GM11168 (cell line): Measurements from ENCODE around the gene C17orf75.
"Not testable (repeated sequence)": the region's sequence is repeated elsewhere in the genome, so short reads cannot be mapped to it uniquely, and the experiment has no call there.

Experiments used
- in situ Hi-C: fragments of 300-500 bp; cut with MboI; formaldehyde crosslinking; loops from one replicate; pipeline ENCODE4 v1.12.0; 2022; ENCODE audit warnings: low sequenced_read_pairs; ENCODE audit not compliant: unreplicated experiment

Gene C17orf75, protein sequence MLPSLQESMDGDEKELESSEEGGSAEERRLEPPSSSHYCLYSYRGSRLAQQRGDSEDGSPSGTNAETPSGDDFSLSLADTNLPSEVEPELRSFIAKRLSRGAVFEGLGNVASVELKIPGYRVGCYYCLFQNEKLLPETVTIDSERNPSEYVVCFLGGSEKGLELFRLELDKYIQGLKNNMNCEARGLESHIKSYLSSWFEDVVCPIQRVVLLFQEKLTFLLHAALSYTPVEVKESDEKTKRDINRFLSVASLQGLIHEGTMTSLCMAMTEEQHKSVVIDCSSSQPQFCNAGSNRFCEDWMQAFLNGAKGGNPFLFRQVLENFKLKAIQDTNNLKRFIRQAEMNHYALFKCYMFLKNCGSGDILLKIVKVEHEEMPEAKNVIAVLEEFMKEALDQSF

DNA sequence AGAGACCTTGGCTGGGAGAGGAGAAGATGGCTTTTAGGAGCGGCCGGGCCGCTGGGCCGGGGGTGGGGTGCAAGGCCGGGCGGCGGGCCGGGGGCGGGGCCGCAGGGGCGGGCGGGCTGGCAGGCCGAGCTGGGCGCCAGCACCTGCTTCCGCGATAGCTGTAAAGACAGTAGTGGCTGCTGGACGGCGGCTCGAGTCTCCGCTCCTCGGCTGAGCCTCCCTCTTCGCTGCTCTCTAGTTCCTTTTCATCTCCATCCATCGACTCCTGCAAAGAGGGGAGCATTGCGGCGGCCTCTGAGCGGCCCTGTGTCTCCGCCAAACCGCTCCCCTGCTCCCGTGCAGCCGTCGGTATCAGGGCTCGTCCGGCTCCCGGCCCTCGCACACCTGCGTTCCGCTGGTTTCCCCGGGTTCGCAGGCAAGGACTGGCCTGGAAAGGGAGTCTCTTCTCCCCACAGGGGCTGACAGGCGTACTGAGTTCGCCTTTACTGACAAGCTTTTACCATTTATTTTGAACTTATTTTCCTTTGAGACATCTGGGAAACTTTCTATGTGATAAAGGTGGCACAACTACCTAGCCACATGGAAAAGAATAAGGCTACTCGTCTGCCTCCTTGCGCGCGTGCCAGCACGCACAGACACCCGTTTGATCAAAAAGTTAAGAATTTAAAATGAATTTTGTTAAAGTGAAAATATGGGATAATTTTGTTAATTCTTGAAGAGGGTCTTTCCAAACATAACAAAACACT, at the start of gene C17orf75:
Gene C17orf75, minus strand, starts transcription at position 317 of the 746 bp plus-strand sequence. Its CDS starts 34 bp downstream, at position 283.
- in situ Hi-C loops = no loop called here

DNA sequence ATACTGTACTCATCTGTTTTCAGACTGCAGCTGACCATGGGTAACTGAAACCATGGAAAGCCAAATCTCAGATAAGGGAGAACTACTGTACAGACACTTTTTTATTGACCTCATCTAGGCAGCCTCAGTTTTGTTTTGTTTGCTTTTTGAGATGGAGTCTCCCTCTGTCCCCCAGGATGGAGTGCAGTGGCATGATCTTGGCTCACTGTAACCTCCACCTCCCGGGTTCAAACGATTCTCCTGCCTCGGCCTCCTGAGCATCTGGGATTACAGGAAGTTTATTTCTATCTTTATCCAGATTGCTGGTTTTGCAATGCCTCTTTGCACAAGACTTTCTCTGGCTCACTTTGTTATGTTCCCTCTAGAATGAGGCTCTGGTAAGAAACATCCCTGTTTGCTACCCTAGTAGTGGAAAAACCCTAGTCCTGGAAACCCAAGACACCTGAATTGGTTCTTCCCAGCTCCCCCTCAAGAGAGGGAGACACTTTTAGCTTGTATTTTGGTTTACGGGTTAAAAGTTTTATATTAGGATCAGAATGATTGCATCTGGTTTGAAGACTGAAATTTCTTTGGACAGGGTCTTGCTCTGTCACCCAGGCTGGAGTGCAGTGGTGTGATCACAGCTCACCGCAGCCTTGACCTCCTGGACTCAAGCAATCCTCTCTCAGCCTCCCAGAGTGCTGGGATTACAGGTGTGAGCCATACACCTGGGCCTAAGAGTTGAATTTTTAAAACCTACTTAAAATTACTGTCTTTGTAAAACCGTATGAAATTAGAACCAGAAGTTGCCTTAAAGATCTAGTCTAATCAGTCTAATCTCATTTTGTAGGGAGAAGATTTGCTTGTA, 46.9 kb upstream of the C17orf75 start:
- in situ Hi-C loops = no loop called here

DNA sequence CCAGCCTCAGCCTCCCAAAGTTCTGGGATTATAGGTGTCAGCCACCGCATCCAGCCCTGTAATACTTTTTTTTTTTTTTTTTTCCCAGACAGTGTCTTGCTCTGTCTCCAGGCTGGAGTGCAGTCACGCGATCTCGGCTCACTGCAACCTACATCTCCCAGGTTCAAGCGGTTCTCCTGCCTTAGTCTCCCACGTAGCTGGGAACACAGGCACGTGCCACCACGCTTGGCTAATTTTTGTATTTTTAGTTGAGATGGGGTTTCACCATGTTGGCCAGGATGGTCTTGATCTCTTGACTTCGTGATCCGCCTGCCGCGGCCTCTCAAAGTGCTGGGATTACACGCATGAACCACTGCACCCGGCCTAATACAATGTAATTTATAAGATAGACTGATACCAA, 46.2 kb upstream of the C17orf75 start:
- in situ Hi-C loops = not testable (repeated sequence)

DNA sequence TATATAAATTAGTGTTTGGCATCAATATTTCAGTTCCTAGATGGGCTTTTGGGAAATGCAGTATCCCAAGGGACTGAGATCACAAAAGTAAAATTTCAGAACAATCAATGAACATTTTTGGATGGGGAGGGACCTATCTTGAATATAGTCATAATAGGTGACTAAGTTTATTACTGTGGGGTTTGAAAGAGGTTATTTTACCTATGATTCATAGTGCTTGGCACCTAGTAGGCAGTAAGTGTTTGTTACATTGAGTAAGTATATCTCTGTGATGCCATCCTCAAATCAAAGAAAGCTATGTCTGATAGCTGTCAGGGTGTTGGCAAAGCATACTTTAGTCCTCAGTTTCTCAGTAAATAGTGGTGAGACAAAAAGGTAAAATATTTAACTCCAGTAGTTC, 44.9 kb upstream of the C17orf75 start:
- in situ Hi-C loops = no loop called here

DNA sequence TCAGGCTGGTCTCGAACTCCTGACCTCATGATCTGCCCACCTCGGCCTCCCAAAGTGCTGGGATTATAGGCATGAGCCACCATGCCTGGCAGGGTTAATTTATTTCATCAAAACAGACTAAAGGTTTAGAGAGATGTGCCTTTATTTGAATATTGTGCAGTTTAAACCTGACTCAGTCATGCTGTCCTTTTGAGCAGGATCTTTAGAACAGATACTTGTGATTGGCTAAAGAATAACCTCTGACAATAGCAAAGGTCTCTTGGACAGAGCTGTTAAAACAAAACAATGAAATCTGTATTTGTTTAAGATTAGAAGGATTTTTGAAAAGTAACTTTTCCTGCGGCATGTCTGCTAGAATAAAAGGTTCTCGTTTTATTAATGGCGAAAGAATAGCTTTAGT, 44.0 kb upstream of the C17orf75 start:
- in situ Hi-C loops = no loop called here

DNA sequence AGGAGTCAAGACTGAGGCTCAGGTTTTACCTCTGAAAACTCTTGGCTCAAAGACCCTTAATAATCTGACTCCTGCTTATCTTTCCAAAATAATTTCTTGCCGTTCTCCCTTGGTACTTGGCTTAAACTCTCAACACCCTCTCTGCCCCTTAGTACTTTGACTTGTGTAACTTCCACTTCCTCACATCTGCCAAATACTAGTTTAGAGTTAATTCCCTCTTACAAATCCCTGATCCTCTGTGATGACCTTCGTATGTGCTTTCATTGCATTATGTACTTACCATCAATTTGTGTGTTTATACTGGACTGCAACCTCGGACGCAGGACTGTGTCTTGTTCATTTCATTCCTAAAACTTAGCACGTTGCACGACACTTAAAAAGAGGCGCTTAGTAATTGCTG, 43.1 kb upstream of the C17orf75 start:
- in situ Hi-C loops = no loop called here

DNA sequence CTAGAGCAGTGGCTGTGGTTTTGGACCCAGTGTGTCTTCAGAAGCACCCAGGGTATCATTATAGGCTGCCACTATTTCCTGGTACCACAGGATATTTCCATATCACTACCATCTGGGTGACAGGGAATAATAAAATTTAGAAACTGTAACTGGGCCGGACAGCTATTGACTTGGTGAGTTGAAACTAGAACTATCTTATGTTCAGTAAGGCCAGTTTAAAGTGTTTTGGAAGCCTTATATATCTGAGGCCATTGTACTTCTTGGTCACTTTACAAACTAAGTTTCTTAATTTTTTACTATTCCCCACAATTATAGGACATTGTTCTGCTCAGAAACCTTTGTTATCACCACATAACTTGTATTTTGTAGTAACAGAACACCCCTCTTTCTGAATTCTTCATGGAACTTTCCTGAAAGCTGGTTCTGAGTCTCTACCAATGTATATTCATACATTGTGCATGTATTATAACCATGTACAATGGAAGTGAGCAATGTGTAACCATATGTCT, 42.0 kb upstream of the C17orf75 start:
- in situ Hi-C loops = no loop called here

DNA sequence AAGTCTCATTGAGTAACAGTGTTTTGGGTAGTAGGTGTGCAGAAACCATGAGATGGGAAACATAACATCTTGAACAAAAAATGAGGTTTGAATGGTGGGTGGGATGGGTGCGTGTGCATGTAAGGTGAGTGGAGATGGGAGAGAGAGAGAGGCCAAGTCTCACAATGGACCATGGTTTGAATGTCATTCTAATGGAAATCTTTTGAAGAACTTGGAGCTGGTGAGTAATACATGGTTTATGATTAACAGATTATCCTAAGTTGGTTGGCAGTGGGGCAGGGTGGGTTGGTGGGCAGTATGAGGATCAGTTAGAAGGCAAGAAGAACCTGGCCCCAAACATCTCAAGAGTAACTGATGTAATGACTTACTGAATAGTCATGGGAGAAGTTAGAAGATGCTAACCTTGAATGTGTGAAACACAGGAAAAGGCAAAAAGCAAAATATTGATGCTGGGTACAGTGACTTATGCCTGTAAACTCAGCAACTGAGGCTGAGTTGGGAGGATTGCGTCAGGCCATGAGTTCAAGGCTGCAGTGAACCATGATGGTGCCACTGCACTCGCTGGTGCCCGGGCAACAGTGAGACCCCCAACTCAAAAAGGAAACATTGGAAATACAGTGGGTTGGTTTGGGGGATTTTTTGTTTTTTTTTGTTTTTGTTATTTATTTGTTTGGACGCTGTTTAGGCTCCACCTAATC, 40.7 kb upstream of the C17orf75 start:
- in situ Hi-C loops = no loop called here

DNA sequence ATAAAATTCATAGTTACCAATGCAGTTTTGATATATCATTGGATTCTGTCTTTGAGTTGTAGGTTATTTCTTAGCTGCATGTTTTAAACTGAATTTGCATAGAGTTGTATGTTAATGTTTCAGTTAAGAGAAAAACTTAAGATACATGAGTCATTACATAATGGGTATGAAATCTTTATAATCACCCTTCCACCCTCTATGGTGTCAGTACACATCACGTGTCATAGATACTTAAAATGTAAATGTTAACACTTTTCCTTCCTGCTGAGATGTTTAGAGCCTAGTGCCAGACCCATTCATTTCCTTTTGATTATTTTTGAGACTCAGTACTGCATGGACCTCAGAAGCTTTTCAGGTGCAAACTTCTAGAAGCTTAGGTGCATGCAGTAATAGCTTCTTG, 28.5 kb upstream of the C17orf75 start:
- in situ Hi-C loops = no loop called here

DNA sequence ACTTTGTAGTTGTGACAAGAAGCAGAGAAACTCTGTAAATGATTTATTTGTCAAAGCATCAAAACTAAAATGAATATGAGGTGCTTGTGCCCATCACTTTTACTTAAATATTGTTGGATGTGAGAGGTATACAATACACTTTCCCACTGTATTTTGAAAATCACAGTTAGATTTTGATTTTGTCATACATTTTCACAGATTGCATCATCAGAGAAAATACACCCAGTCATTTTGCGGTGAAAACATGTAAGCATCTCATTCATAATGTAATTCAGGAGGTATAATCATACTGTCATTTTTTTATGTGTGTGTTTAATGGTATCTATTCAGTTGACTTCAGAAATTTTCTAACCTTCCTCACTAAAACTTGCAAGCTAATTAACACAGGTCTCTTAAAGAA, 19.3 kb upstream of the C17orf75 start:
- in situ Hi-C loops = no loop called here

DNA sequence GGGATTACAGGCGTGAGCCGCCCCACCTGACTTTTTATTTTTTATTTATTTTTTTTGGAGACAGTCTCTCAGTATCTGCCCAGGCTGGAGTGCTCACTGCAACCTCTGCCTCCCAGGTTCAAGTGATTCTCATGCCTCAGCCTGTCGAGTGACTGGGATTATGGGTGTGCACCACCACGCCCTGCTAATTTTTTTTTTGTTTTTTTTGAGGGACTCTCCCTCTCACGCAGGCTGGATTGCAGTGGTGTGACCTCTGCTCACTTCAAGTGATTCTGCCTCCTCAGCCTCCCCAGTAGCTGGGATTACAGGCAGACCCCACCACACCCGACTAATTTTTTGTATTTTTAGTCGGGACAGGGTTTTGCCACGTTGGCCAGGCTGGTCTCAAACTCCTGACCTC, 15.6 kb upstream of the C17orf75 start:
- in situ Hi-C loops = no loop called here

DNA sequence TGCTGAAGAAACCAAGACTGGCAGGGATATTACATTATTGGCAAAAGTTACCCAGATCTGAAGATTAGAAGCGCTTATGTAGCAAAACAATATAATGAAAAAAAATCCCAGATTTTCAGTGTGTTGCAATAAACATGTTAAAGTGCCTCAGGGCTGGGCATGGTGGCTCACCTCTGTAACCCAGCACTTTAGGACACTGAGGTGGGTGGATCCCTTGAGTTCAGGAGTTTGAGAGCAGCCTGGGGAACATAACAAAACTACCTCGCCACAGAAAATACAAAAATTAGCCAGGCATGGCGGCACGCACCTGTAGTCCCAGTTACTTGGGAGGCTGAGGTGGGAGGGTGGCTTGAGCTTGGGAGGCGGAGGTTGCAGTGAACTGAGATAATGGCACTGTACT, 14.8 kb upstream of the C17orf75 start:
- in situ Hi-C loops = no loop called here

DNA sequence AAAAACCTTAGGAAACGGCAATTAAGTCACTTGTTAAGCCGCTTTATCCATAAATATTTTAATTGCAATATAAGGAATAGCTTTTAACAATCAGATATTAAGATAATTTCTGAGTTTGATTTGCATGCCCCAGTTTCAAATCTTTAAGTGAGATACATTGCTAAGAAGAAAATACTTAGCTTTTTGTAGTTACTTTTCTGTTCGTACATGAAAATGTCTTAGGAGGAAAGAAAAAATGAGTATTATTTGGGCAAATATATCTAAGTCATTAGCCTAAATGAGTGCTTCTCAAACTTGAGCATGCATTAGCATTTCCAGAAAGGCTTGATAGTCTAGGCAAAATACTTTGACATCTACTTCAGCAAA, 14.4 kb upstream of the C17orf75 start:
- in situ Hi-C loops = no loop called here

DNA sequence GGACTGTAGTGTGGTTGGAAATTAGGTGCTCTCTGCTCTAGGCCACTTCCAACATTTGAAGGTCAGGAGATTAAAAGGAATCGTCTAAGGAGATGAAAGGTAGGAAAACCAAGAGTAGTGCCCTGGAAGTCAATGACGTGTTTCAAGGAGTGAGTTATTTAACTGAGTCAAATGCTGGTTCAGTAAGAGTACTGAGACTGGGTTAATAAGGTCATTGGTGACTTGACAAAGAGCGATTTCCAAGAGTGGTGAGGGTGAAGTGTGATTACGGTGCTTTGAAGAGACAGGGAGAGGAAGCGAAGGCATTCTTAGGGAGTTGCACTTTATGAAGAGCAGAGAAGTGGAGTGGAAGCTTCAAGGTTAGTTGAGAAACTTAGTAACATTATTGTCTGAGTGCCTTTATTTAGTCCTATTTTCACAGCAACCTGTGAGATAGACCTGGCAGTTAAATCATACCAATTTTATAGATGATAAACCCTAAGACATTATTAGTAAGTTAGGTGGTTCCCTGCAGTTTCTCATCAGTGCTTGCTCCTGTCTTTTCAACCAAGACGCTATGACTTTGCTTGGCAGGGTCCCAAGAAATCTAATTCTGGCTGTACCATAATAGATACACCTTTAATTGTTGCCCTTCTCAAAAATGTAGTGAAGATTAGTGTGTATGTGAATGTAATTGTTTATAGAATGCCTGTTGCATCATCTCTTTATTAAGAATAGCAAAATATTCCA, 13.8 kb upstream of the C17orf75 start:
- in situ Hi-C loops = no loop called here

DNA sequence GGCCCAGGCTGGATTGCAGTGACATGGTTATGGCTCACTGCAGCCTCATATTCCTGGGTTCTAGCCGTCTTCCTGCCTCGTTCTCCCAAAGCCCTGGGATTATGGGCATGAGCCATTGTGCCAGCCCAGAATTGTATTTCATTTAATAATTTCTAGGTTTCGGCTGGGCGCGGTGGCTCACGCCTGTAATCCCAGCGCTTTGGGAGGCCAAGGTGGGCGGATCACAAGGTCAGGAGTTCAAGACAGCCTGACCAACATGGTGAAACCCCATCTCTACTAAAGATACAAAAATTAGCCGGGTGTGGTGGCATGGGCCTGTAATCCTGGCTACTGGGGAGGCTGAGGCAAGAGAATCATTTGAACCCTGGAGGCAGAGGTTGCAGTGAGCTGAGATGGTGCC, 10.8 kb upstream of the C17orf75 start:
- in situ Hi-C loops = not testable (repeated sequence)

DNA sequence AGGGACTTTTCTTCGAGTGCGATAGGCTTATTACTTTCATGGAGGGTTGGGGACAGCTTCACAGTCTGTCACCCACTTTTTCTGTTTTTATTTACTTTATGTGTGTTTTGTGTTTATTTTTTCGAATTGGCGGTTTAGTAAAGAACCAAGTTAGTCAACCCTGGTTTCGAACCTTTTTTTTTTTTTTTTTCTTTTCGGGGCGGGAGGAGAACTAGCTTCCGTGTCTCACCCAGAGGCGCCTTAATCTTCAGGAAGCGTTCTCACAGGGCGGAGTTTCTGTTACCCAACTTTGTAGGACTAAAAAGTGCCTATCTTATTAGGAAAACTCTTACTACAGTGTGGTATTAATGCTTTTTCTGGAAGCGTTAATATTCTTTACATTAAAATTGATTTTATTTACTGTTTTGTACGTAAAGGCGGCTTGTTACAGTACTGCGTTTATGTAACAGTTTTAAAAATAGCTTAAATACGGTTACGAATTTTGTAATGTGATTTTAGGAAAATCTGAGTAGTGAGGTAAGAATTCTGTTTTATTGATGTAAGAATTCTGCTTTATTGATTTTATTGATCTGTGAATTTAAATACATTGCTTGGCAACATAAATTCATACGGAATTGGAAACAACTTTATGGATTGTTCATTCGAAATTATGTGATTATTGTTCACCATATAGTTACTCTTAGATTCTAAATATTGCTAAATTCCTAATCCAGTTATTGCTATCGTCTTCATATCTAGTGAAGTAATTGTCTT, 8.9 kb upstream of the C17orf75 start:
- in situ Hi-C loops = no loop called here

DNA sequence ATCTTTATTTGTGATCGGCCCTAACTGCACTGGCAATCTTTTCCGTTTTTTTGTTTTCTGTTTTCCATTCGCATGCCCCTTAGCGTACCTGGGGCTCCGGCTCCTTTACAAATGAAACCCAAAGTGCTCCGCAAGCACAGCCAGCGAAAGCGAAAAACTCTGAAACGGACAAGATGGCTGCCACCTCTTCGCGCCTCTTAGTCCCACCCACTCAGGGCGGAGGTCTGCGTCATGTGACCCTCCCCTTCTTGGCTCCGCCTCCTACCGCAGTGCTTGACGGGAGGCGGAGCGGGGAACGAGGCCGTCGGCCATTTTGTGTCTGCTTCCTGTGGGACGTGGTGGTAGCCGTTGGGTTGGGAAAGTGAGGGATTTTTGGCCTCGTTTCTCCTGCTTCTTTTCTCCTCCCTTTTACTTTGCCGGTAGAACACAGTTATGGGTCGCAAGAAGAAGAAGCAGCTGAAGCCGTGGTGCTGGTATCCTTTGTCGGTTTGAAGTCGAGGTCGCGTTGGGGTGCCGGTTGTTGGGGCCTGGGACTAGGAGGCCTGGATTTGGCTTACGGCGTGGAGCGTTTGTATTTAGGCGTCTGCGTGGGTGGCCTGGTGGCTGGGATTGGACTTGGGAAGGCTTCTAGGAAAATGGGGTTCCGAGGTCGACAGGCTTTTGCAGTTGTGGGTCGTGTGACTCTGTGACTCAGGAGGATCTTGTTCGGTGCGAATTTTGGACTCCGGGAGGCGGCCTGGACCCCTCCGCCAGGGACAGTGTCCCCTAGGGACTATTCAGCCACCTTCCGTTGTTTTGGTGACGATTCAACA, 8.1 kb upstream of the C17orf75 start, which contains the start of gene ZNF207:
Gene ZNF207, plus strand, starts transcription at position 304 of the 812 bp plus-strand sequence. Its CDS starts 129 bp downstream, at position 433.
- in situ Hi-C loops = no loop called here

DNA sequence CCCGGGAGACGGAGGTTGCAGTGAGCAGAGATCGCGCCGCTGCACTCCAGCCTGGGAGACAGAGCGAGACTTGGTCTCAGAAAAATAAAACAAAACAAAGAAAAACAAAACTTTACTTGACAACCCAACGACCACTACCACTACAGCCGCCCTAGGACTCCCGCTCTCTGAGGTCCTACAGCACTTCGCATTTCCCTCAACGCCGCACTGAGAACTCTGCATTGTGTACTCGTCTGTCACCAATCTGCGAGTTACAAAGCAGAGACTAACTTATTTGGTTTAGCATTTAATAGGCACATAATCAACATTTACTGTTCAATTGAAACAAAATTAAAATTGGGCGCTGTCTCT, 7.5 kb upstream of the C17orf75 start:
- in situ Hi-C loops = no loop called here
